T1000 (cell line): ENCODE measurements around the gene IRF2.
"Not testable (repeated sequence)": the region's sequence is repeated elsewhere in the genome, so short reads cannot be mapped to it uniquely, and the experiment has no call there.

Experiments used
- DNase-seq: peaks from one replicate; lab custom pipeline; 2025; ENCODE audit warnings: mixed read lengths; lab: John Stamatoyannopoulos, UW

IRF2 gene

GRCh38 chr4:184346682-184347081 lies 127.7 kb downstream of the IRF2 start:
- no peak for DNase-seq

- not testable (repeated sequence) for DNase-seq
Observed at GRCh38 chr4:184346273-184346672, 128.1 kb downstream of the IRF2 start.

GRCh38 chr4:184345573-184345922 lies 128.8 kb downstream of the IRF2 start:
- DNase-seq: no peak

- DNase-seq: no peak
Observed at GRCh38 chr4:184344899-184345572, 129.3 kb downstream of the IRF2 start.

GRCh38 chr4:184344435-184344834 lies 129.9 kb downstream of the IRF2 start:
- DNase-seq: no peak

GRCh38 chr4:184343502-184344177 lies 130.7 kb downstream of the IRF2 start:
- no peak for DNase-seq

GRCh38 chr4:184342857-184343237 lies 131.5 kb downstream of the IRF2 start:
- DNase-seq: not testable (repeated sequence)

- DNase-seq: no peak
Observed at GRCh38 chr4:184342167-184342856, 132.0 kb downstream of the IRF2 start.

GRCh38 chr4:184339398-184340193 lies 134.8 kb downstream of the IRF2 start:
- not testable (repeated sequence) for DNase-seq

GRCh38 chr4:184337907-184338306 lies 136.4 kb downstream of the IRF2 start:
- DNase-seq: no peak
